GOT3 (cell line): ENCODE data around the gene DTNB.
"Not testable (repeated sequence)": the region's sequence is repeated elsewhere in the genome, so short reads cannot be mapped to it uniquely, and the experiment has no call there.

Experiments used
- DNase-seq: peaks from one replicate; lab custom pipeline; 2025; ENCODE audit warnings: mixed read lengths; lab: John Stamatoyannopoulos, UW

Gene DTNB

GRCh38 chr2:25632396-25632795, 41.0 kb downstream of the DTNB start:
- no peak for DNase-seq

GRCh38 chr2:25624635-25625034, 48.7 kb downstream of the DTNB start:
- DNase-seq, result no peak

GRCh38 chr2:25623361-25623760, 50.0 kb downstream of the DTNB start:
- DNase-seq, result no peak

- DNase-seq, result no peak
These were observed 52.7 kb downstream of the DTNB start for GRCh38 chr2:25620711-25621110.

GRCh38 chr2:25620077-25620476, 53.3 kb downstream of the DTNB start:
- no peak for DNase-seq

- DNase-seq, result no peak
These were observed 54.2 kb downstream of the DTNB start for GRCh38 chr2:25619185-25619584.

- DNase-seq, result no peak
These were observed 54.7 kb downstream of the DTNB start for GRCh38 chr2:25618676-25619075.

- DNase-seq, result no peak
These were observed 55.3 kb downstream of the DTNB start for GRCh38 chr2:25617948-25618646.

GRCh38 chr2:25615920-25616319, 57.5 kb downstream of the DTNB start:
- no peak for DNase-seq

- DNase-seq, result no peak
These were observed 58.0 kb downstream of the DTNB start for GRCh38 chr2:25615386-25615785.

- DNase-seq, result no peak
These were observed 58.7 kb downstream of the DTNB start for GRCh38 chr2:25614711-25615110.

GRCh38 chr2:25608718-25609117, 64.7 kb downstream of the DTNB start:
- DNase-seq, result no peak

GRCh38 chr2:25606892-25607291, 66.5 kb downstream of the DTNB start:
- DNase-seq, result no peak

- no peak for DNase-seq
These were observed 71.0 kb downstream of the DTNB start for GRCh38 chr2:25602333-25602723.

GRCh38 chr2:25601711-25602332, 71.6 kb downstream of the DTNB start:
- DNase-seq, result not testable (repeated sequence)

- DNase-seq, result no peak
These were observed 74.5 kb downstream of the DTNB start for GRCh38 chr2:25598911-25599310.

- DNase-seq, result no peak
These were observed 75.0 kb downstream of the DTNB start for GRCh38 chr2:25598332-25598731.

- no peak for DNase-seq
These were observed 75.5 kb downstream of the DTNB start for GRCh38 chr2:25597881-25598280.

- no peak for DNase-seq
These were observed 76.7 kb downstream of the DTNB start for GRCh38 chr2:25596516-25597244.

- no peak for DNase-seq
These were observed 78.0 kb downstream of the DTNB start for GRCh38 chr2:25595393-25595792.

GRCh38 chr2:25594991-25595390, 78.4 kb downstream of the DTNB start:
- no peak for DNase-seq

GRCh38 chr2:25592766-25593292, 80.5 kb downstream of the DTNB start:
- no peak for DNase-seq

GRCh38 chr2:25590921-25591505, 82.4 kb downstream of the DTNB start:
- DNase-seq, result no peak
